GM12873 (cell line): ENCODE measurements around the gene USP5.

Experiments
- TF ChIP-seq, protein P1 (sequence below): IDR thresholded peaks from 2 replicates; pipeline ENCODE4 v1.5.1; 2012; ENCODE audit warnings: low read depth, mild to moderate bottlenecking, moderate library complexity, low read length, control low read depth; ENCODE audit not compliant: insufficient read depth; ENCODE audit errors: missing control alignments

Gene USP5, protein sequence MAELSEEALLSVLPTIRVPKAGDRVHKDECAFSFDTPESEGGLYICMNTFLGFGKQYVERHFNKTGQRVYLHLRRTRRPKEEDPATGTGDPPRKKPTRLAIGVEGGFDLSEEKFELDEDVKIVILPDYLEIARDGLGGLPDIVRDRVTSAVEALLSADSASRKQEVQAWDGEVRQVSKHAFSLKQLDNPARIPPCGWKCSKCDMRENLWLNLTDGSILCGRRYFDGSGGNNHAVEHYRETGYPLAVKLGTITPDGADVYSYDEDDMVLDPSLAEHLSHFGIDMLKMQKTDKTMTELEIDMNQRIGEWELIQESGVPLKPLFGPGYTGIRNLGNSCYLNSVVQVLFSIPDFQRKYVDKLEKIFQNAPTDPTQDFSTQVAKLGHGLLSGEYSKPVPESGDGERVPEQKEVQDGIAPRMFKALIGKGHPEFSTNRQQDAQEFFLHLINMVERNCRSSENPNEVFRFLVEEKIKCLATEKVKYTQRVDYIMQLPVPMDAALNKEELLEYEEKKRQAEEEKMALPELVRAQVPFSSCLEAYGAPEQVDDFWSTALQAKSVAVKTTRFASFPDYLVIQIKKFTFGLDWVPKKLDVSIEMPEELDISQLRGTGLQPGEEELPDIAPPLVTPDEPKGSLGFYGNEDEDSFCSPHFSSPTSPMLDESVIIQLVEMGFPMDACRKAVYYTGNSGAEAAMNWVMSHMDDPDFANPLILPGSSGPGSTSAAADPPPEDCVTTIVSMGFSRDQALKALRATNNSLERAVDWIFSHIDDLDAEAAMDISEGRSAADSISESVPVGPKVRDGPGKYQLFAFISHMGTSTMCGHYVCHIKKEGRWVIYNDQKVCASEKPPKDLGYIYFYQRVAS

DNA sequence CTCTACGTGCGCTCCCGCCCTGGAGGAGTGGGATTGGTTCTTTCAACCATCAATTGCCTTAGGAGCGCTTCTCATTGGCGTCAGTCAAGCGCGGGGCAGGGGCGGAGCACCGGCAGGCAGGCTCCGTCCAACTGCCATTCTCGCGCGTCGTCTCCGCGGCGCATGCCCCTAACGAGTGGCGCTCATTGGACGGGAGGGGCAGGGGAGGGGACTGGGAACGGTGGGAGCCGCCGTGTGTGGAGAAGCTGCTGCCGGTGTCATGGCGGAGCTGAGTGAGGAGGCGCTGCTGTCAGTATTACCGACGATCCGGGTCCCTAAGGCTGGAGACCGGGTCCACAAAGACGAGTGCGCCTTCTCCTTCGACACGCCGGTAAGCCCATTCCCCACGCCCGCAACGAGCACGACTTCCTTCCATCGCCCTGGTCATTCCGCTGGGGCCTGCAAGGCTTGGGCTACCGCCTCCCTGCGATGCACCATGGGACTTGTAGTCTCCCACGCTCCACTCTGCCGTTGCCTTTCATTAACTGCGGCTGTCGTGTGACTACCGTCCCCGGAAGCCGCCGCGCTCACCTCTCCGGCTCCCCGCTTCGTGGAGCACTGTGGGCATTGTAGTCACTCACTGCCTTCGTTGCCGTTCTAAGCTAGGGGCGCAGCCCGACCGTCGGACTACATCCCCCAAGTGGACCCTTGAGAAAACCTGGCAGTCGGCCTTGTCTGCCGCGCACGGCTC is at the start of gene USP5:
USP5 (plus strand) TSS at position 230 of the 730 bp plus-strand sequence; CDS start at position 260, 30 bp downstream.
- TF ChIP-seq, protein P1, sequence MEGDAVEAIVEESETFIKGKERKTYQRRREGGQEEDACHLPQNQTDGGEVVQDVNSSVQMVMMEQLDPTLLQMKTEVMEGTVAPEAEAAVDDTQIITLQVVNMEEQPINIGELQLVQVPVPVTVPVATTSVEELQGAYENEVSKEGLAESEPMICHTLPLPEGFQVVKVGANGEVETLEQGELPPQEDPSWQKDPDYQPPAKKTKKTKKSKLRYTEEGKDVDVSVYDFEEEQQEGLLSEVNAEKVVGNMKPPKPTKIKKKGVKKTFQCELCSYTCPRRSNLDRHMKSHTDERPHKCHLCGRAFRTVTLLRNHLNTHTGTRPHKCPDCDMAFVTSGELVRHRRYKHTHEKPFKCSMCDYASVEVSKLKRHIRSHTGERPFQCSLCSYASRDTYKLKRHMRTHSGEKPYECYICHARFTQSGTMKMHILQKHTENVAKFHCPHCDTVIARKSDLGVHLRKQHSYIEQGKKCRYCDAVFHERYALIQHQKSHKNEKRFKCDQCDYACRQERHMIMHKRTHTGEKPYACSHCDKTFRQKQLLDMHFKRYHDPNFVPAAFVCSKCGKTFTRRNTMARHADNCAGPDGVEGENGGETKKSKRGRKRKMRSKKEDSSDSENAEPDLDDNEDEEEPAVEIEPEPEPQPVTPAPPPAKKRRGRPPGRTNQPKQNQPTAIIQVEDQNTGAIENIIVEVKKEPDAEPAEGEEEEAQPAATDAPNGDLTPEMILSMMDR: no peak

- TF ChIP-seq, protein P1: no peak
Observed at GRCh38 chr12:6807170-6807569, 44.8 kb upstream of the USP5 start.

DNA sequence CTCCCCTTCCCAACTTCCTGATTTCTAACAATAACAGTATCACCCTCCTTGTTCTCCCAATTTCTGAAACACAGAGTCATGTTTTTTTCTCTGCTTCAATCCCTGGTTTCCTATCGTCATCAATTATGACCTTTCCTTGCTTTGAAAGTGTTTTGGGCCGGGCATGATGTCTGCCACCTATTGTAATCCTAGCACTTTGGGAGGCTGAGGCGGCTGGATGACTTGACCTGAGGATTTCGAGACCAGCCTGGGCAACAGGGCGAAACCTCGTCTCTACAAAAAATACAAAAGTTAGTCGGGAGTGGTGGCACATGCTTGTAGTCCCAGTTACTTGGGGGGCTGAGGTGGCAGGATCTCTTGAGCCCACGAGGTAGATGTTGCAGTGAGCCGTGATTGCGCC is 42.9 kb upstream of the USP5 start:
- TF ChIP-seq, protein P1: no peak

DNA sequence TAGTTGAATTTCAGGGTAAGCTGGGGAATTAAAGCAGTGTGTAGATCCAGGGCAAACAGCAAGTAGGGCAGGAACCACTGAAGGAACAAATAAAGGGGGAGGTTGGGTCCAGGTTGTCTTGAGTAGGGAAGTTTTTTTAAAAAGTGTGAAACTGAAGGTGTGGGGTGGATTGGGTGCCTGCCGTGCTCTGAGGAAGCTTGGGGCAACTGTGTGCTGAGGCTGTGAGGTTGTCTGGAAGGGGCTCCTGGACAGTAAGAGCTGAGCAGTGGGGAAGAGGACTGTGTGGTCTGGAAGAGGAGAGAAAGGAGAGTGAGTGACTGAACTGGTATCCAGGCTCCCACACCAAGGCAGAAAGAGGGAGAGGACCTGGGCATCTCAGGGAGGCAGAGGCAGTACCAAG is 41.2 kb upstream of the USP5 start:
- TF ChIP-seq, protein P1: no peak

GRCh38 chr12:6813363-6813762 is 38.6 kb upstream of the USP5 start:
- TF ChIP-seq, protein P1: no peak

- TF ChIP-seq, protein P1: no peak
Observed at GRCh38 chr12:6816598-6816997, 35.4 kb upstream of the USP5 start.
